WTC11 (cell line): Measurements from ENCODE around the gene DGKH.

Source experiments
- CTCF ChIP-seq: fragments of 200-600 bp; IDR thresholded peaks from 2 replicates; pipeline ENCODE4 v1.8.0; 2022; ENCODE audit warnings: antibody characterized with exemption
- ELF4 ChIP-seq: sonication (generic); formaldehyde crosslinking; IDR thresholded peaks from 2 replicates; pipeline ENCODE4 v1.8.1; 2022; ENCODE audit warnings: low read depth, mild to moderate bottlenecking, moderate library complexity, missing genetic modification reagents
- ESRRA ChIP-seq: sonication (generic); formaldehyde crosslinking; IDR thresholded peaks from 2 replicates; pipeline ENCODE4 v1.8.1; 2022; ENCODE audit warnings: mild to moderate bottlenecking, missing genetic modification reagents, borderline replicate concordance
- FOXP1 ChIP-seq: sonication (generic); formaldehyde crosslinking; IDR thresholded peaks from 2 replicates; pipeline ENCODE4 v1.8.0; 2022; ENCODE audit warnings: missing genetic modification reagents, mild to moderate bottlenecking, moderate library complexity, borderline replicate concordance
- FOXP4 ChIP-seq: sonication (generic); formaldehyde crosslinking; IDR thresholded peaks from 2 replicates; pipeline ENCODE4 v1.8.0; 2022; ENCODE audit warnings: mild to moderate bottlenecking, missing genetic modification reagents
- JUN ChIP-seq: sonication (generic); formaldehyde crosslinking; IDR thresholded peaks from 2 replicates; pipeline ENCODE4 v1.8.0; 2023; ENCODE audit warnings: mild to moderate bottlenecking, missing genetic modification reagents
- NFE2L1 ChIP-seq: sonication (generic); formaldehyde crosslinking; IDR thresholded peaks from 2 replicates; pipeline ENCODE4 v1.8.1; 2023; ENCODE audit warnings: missing genetic modification reagents
- NFYB ChIP-seq: sonication (generic); formaldehyde crosslinking; conservative IDR thresholded peaks from 2 replicates; pipeline ENCODE4 v1.8.0; 2022; ENCODE audit warnings: low read depth, missing genetic modification reagents
- NR2C2 ChIP-seq: sonication (generic); formaldehyde crosslinking; IDR thresholded peaks from 2 replicates; pipeline ENCODE4 v1.8.0; 2022; ENCODE audit warnings: mild to moderate bottlenecking, missing genetic modification reagents
- TCF7 ChIP-seq: sonication (generic); formaldehyde crosslinking; IDR thresholded peaks from 2 replicates; pipeline ENCODE4 v1.8.0; 2022; ENCODE audit warnings: mild to moderate bottlenecking, low read depth, missing genetic modification reagents, moderate library complexity
- USF1 ChIP-seq: sonication (generic); formaldehyde crosslinking; IDR thresholded peaks from 2 replicates; pipeline ENCODE4 v1.8.0; 2022; ENCODE audit warnings: mild to moderate bottlenecking, missing genetic modification reagents
- ZNF263 ChIP-seq: sonication (generic); formaldehyde crosslinking; IDR thresholded peaks from 2 replicates; pipeline ENCODE4 v1.8.1; 2022; ENCODE audit warnings: low read depth, mild to moderate bottlenecking, moderate library complexity, missing genetic modification reagents

GRCh38 chr13:42260903-42261654, 212.6 kb downstream of the DGKH start:
- TF ChIP-seq JUN (CRISPR knock-in tag) (no peak), TCF7 (CRISPR knock-in tag) (no peak), ELF4 (CRISPR knock-in tag) (no peak), NR2C2 (CRISPR knock-in tag) (no peak), CTCF (no peak), FOXP4 (no peak), ESRRA (no peak), FOXP1 (no peak), USF1 (CRISPR knock-in tag) (no peak), ZNF263 (CRISPR knock-in tag) (no peak), NFYB (CRISPR knock-in tag) (no peak), NFE2L1 (CRISPR knock-in tag) (no peak)
